Endothelial cell of umbilical vein (primary cell): ENCODE results near the gene SMIM10L2A. TPM values are rescaled to one million over a fixed set of nuclear protein-coding genes. Genes with fewer than 3 reads are reported as not detected.

Experiments
- BruUV-seq: library from RNA; stranded (reverse); fragments of 400-500 nt; replicated peaks from 2 replicates; lab custom pipeline; 2021; lab: Mats Ljungman, UMichigan
- CTCF ChIA-PET: fragments of 300-600, 350-600 bp; sonication (Branson Sonifier 250); formaldehyde crosslinking; loops from one replicate; lab custom pipeline; 2021; ENCODE audit warnings: antibody characterized with exemption, inconsistent platforms; lab: Charles Lee
- POLR2A ChIA-PET: fragments of 300-600, 350-600 bp; sonication (Branson Sonifier 250); formaldehyde crosslinking; loops from one replicate; lab custom pipeline; 2021; ENCODE audit warnings: antibody characterized with exemption, inconsistent platforms; lab: Charles Lee
- DNase-seq: peaks from one replicate; pipeline ENCODE4 v3.0.0-alpha.2; 2011; ENCODE audit warnings: low read depth, low spot score
- FAIRE-seq: peaks from 2 replicates; lab custom pipeline; 2011; peaks lifted over from hg19 to GRCh38; lab: Jason Lieb, UNC
- H2AFZ ChIP-seq: 2 replicates; pipeline ENCODE4 v1.6.0; 2012; ENCODE audit warnings: low read depth, low read length, control low read depth, inconsistent platforms
- H3K27ac ChIP-seq: 2 replicates; pipeline ENCODE4 v1.5.1; 2011; ENCODE audit warnings: low read depth, mild to moderate bottlenecking, control low read depth, low read length, moderate library complexity; ENCODE audit not compliant: insufficient read depth
- H3K27me3 ChIP-seq, 2 experiments: 2 replicates each; pipeline versions ENCODE4 v1.6.0 to v1.6.1; 2011; ENCODE audit warnings: low read length in 2 of 2, mixed read lengths in 1 of 2; ENCODE audit not compliant: control insufficient read depth in 2 of 2, insufficient read depth in 2 of 2
- H3K36me3 ChIP-seq, 2 experiments: 2 replicates in 1 of 2; 3 replicates in 1 of 2; pipeline ENCODE4 v1.5.1; 2011; ENCODE audit warnings: low read length in 2 of 2, mild to moderate bottlenecking in 1 of 2, moderate library complexity in 1 of 2; ENCODE audit not compliant: control insufficient read depth in 2 of 2, insufficient read depth in 2 of 2; ENCODE audit errors: extremely low read depth in 1 of 2
- H3K4me1 ChIP-seq: 3 replicates; pipeline ENCODE4 v1.5.1; 2011; ENCODE audit warnings: mild to moderate bottlenecking, low read length; ENCODE audit not compliant: control insufficient read depth, insufficient read depth; ENCODE audit errors: extremely low read depth
- H3K4me2 ChIP-seq: 2 replicates; pipeline ENCODE4 v1.6.1; 2011; ENCODE audit warnings: low read length, control low read depth, mixed read lengths; ENCODE audit not compliant: insufficient read depth
- H3K4me3 ChIP-seq, 3 experiments: fragments of 200-600 bp in 1 of 3; sonication (generic), shearing (Covaris generic) in 1 of 3; replicated peaks in 1 of 3; 2 replicates each; pipeline ENCODE4 v1.5.1; 2011 to 2016; ENCODE audit warnings: control low read depth in 3 of 3, low read length in 3 of 3, mild to moderate bottlenecking in 2 of 3, inconsistent platforms in 1 of 3, low read depth in 1 of 3, moderate library complexity in 1 of 3; ENCODE audit not compliant: insufficient read depth in 1 of 3
- H3K79me2 ChIP-seq: 2 replicates; pipeline ENCODE4 v1.6.0; 2012; ENCODE audit warnings: low read length, inconsistent platforms; ENCODE audit not compliant: control insufficient read depth, insufficient read depth
- H3K9ac ChIP-seq: replicated peaks from 2 replicates; pipeline ENCODE3; 2011; ENCODE audit warnings: low read length, control low read depth; ENCODE audit not compliant: insufficient read depth; ENCODE audit errors: extremely low read depth
- H3K9me1 ChIP-seq: replicated peaks from 3 replicates; pipeline ENCODE4 v1.6.0; 2011; ENCODE audit warnings: mild to moderate bottlenecking, low read length; ENCODE audit not compliant: control insufficient read depth, insufficient read depth; ENCODE audit errors: extremely low read depth
- H3K9me3 ChIP-seq: replicated peaks from 2 replicates; pipeline ENCODE4 v1.5.1; 2012; ENCODE audit warnings: low read length, inconsistent platforms; ENCODE audit not compliant: control insufficient read depth, insufficient read depth
- H4K20me1 ChIP-seq: replicated peaks from 2 replicates; pipeline ENCODE3; 2011; ENCODE audit warnings: mild to moderate bottlenecking, low read length; ENCODE audit not compliant: control insufficient read depth, insufficient read depth; ENCODE audit errors: extremely low read depth
- EZH2 ChIP-seq: IDR thresholded peaks from 2 replicates; pipeline ENCODE4 v1.6.1; 2012; ENCODE audit warnings: borderline replicate concordance, low read depth, mild to moderate bottlenecking, moderate library complexity, low read length, inconsistent platforms; ENCODE audit not compliant: severe bottlenecking
- FOS ChIP-seq: IDR thresholded peaks from 2 replicates; pipeline ENCODE4 v1.6.1; 2011; ENCODE audit warnings: mild to moderate bottlenecking, low read length, moderate library complexity, borderline replicate concordance; ENCODE audit not compliant: insufficient read depth
- GATA2 ChIP-seq: IDR thresholded peaks from 2 replicates; pipeline ENCODE4 v1.7.0; 2011; ENCODE audit warnings: low read depth, mild to moderate bottlenecking, moderate library complexity, mixed read lengths, low read length; ENCODE audit not compliant: insufficient read length, insufficient read depth
- JUN ChIP-seq: IDR thresholded peaks from 2 replicates; pipeline ENCODE4 v1.6.1; 2011; ENCODE audit warnings: borderline replicate concordance, low read depth; ENCODE audit not compliant: insufficient read length, insufficient read depth
- MYC ChIP-seq: IDR thresholded peaks from one replicate; pipeline ENCODE4 v1.6.1; 2011; ENCODE audit warnings: mild to moderate bottlenecking, low read depth, low read length
- POLR2A ChIP-seq: IDR thresholded peaks from 2 replicates; pipeline ENCODE4 v1.6.1; 2012; ENCODE audit warnings: low read depth, mild to moderate bottlenecking, control low read depth, low read length
- POLR2AphosphoS5 ChIP-seq: IDR thresholded peaks from 2 replicates; pipeline ENCODE4 v1.6.1; 2012; ENCODE audit warnings: low read depth, mild to moderate bottlenecking, control low read depth, low read length, moderate library complexity; ENCODE audit not compliant: insufficient read depth
- dilution Hi-C: fragments of 300-500 bp; cut with MboI; formaldehyde crosslinking; loops from one replicate; pipeline ENCODE4 v1.15.0; 2019; ENCODE audit warnings: low sequenced_read_pairs; ENCODE audit not compliant: extremely low pct_ligation_motif_present
- intact Hi-C: fragments of 100-400 bp; cut with micrococcal nuclease; formaldehyde crosslinking; loops from one replicate; pipeline ENCODE4 v1.10.0; 2022
- polyA plus RNA-seq, 4 experiments: library from polyadenylated mRNA; depleted of rRNA in 3 of 4; stranded (reverse) in 3 of 4; unstranded in 1 of 4; fragments of >200 nt; gene quantifications; 2 replicates each; pipeline versions ENCODE4 v1.2.1 to v1.2.3, GENCODE V29; 2011 to 2012; ENCODE audit warnings: missing spikeins in 1 of 4
- total RNA-seq: library from RNA; stranded (reverse); gene quantifications from 2 replicates; pipeline ENCODE4 v1.2.3, GENCODE V29; 2021
- TF ChIP-seq, protein P1 (sequence below), 2 donors: IDR thresholded peaks; 1 replicate in 1 of 2; 2 replicates in 1 of 2; pipeline ENCODE4 v1.5.1; 2011; ENCODE audit warnings: low read length in 2 of 2, mild to moderate bottlenecking in 2 of 2, moderate library complexity in 2 of 2, control low read depth in 1 of 2, inconsistent platforms in 1 of 2, low read depth in 1 of 2; ENCODE audit not compliant: insufficient read depth in 1 of 2; ENCODE audit errors: extremely low read depth in 1 of 2
- TF ChIP-seq, protein P2 (sequence below): IDR thresholded peaks from 2 replicates; pipeline ENCODE4 v1.6.1; 2011; ENCODE audit not compliant: insufficient read depth, insufficient read length

Gene SMIM10L2A
- total and polyA plus RNA-seq, 2 donors (not counting 3 experiments of a cell fraction or from before 2014, with no cell fraction given): 0.10 to 0.24 TPM

DNA sequence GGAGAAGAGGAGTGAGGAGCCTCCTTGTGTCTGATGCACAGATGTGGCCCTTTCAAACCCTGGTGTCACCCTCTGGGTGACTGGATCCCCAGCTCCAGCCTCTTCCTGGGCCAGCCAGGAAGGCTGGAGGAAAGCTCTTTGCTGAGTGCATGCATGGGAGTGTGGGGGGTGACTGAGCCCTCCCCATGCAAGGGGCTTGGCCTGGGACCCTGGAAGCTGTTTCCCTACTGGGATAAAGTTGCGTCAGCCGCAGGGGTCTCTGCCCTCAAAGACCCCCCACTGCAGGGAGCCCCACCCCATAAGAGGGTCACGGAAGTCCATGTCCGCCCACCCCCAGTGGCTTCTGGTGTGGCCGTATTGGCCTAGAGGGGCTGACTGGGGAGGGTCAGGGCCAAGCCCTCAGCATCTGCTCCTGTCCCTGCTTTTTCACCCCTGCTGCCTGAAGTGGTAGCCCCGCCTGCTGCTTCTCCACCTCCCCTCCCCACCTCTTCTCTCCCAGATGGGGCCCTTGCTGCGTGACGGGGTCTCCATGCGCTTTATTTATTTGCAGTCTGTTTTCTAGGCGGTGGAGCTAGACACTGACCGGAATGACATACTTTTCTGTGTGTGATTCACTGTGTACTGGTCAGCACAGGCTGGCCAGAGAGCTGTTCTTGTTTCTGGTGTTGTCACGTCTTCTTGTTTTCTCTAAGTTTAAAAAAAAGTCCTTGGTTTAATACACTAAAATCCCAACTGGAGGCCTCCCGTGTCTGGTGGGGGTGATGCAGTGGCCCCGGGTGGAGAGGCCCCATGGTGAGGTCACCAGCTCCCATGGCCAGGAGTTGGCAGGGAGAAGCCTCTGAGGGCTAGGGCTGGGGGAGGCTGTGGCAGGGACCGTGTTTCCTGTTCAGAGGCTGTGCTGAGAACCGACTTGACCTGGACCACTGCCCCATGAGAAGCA is 3.6 kb downstream of the SMIM10L2A start:
- Histone ChIP-seq H3K4me1 (no peaks in the 10 kb centered on the region), H3K27me3 (peaks cover 2 to 7% of the 10 kb centered on the region in 2 experiments), H3K9me3 (no peaks in the 10 kb centered on the region), H3K27ac (no peak overlapping the region), H3K9ac (no peak overlapping the region), H2AFZ (no peak overlapping the region), H3K4me2 (no peak overlapping the region), H3K4me3 (no peak overlapping the region), H3K9me1 (no peaks in the 10 kb centered on the region), H3K36me3 (no peaks in the 10 kb centered on the region), H3K79me2 (no peaks in the 10 kb centered on the region), H4K20me1 (no peaks in the 10 kb centered on the region)
- FAIRE-seq: no peak
- no TSS peak for BruUV-seq
- ChIA-PET POLR2A (no interaction called here), CTCF (interaction anchor here (0.5 to 3.5 kb wide), 3 partner anchors 11 to 239 kb away, joined by 3 to 11 read pairs (median 3); no protein-coding TSS in a partner anchor)
- no peak for DNase-seq
- dilution Hi-C loops: no loop called here
- TF ChIP-seq MYC (no peak), GATA2 (no peak), POLR2A (no peak), JUN (no peak), POLR2AphosphoS5 (no peak), EZH2 (no peak), FOS (no peak)
- TF ChIP-seq, protein P1, sequence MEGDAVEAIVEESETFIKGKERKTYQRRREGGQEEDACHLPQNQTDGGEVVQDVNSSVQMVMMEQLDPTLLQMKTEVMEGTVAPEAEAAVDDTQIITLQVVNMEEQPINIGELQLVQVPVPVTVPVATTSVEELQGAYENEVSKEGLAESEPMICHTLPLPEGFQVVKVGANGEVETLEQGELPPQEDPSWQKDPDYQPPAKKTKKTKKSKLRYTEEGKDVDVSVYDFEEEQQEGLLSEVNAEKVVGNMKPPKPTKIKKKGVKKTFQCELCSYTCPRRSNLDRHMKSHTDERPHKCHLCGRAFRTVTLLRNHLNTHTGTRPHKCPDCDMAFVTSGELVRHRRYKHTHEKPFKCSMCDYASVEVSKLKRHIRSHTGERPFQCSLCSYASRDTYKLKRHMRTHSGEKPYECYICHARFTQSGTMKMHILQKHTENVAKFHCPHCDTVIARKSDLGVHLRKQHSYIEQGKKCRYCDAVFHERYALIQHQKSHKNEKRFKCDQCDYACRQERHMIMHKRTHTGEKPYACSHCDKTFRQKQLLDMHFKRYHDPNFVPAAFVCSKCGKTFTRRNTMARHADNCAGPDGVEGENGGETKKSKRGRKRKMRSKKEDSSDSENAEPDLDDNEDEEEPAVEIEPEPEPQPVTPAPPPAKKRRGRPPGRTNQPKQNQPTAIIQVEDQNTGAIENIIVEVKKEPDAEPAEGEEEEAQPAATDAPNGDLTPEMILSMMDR (IDR thresholded peaks at IDR 0.05; ENCODE audit: extremely low read depth in 1 of 2, insufficient read depth in 1 of 2, low read depth in 1 of 2, low read length in 2 of 2): no peak
- TF ChIP-seq, protein P2, sequence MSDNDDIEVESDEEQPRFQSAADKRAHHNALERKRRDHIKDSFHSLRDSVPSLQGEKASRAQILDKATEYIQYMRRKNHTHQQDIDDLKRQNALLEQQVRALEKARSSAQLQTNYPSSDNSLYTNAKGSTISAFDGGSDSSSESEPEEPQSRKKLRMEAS: no peak
- intact Hi-C loops: no loop called here
